GM12878 (cell line): ENCODE results near the gene SHB. TPM values are rescaled to one million over a fixed set of nuclear protein-coding genes. Genes with fewer than 3 reads are reported as not detected.

ENCODE experiments used
- ATAC-seq: fragments of 200-7000 bp; cut with Tn5 transposase; 3 replicates; pipeline ENCODE4 v1.9.1; 2020; ENCODE audit warnings: mild to moderate bottlenecking, moderate library complexity
- BruUV-seq: library from RNA; stranded (reverse); fragments of 400-500 nt; replicated peaks from 2 replicates; lab custom pipeline; 2021; lab: Mats Ljungman, UMichigan
- CTCF ChIA-PET: fragments of 300-600 bp; sonication (Branson Sonifier 250); formaldehyde crosslinking; extraction: SDS; loops from one replicate; lab custom pipeline; 2021; ENCODE audit warnings: inconsistent platforms; lab: Yijun Ruan, JAX
- POLR2A ChIA-PET: fragments of 350-600 bp; formaldehyde crosslinking; extraction: SDS; loops from one replicate; lab custom pipeline; 2021; ENCODE audit warnings: inconsistent platforms; lab: Charles Lee
- RAD21 ChIA-PET: fragments of 300-600 bp; sonication (Branson Sonifier 250); formaldehyde crosslinking; loops from one replicate; lab custom pipeline; 2023; ENCODE audit warnings: antibody characterized with exemption; ENCODE audit not compliant: unreplicated experiment; lab: Charles Lee
- SMC1A ChIA-PET: fragments of 300-600 bp; sonication (Branson Sonifier 250); formaldehyde crosslinking; loops from one replicate; lab custom pipeline; 2023; ENCODE audit not compliant: unreplicated experiment, uncharacterized antibody; lab: Charles Lee
- DNase-seq: peaks from one replicate; pipeline ENCODE4 v3.0.0-alpha.2; 2011; ENCODE audit warnings: low read depth, low spot score
- FAIRE-seq: peaks from 3 replicates; lab custom pipeline; 2011; peaks lifted over from hg19 to GRCh38; lab: Jason Lieb, UNC
- H2AFZ ChIP-seq: 2 replicates; pipeline ENCODE4 v1.6.0; 2011; ENCODE audit warnings: low read depth, low read length, control low read depth; ENCODE audit not compliant: control insufficient read depth
- H3K27ac ChIP-seq: 2 replicates; pipeline ENCODE4 v1.5.1; 2011; ENCODE audit warnings: control low read depth; ENCODE audit not compliant: control insufficient read depth, insufficient read depth
- H3K27me3 ChIP-seq, 2 experiments: replicated peaks in 1 of 2; 2 replicates each; pipeline versions ENCODE4 v1.6.0 to v1.6.1; 2011; ENCODE audit warnings: low read length in 1 of 2; ENCODE audit not compliant: control insufficient read depth in 2 of 2, insufficient read depth in 2 of 2
- H3K36me3 ChIP-seq, 2 experiments: 2 replicates each; pipeline ENCODE4 v1.5.1; 2011; ENCODE audit warnings: low read length in 1 of 2; ENCODE audit not compliant: control insufficient read depth in 2 of 2, insufficient read depth in 2 of 2
- H3K4me1 ChIP-seq: 2 replicates; pipeline ENCODE4 v1.6.1; 2011; ENCODE audit warnings: mild to moderate bottlenecking, low read length, moderate library complexity, mixed read lengths; ENCODE audit not compliant: control insufficient read depth, insufficient read depth
- H3K4me2 ChIP-seq: 2 replicates; pipeline ENCODE4 v1.6.0; 2011; ENCODE audit warnings: control low read depth; ENCODE audit not compliant: control insufficient read depth, insufficient read depth
- H3K4me3 ChIP-seq: fragments of 200-600 bp; sonication (generic); 2 replicates; pipeline ENCODE4 v1.5.1; 2016
- H3K79me2 ChIP-seq: 2 replicates; pipeline ENCODE4 v1.6.0; 2011; ENCODE audit warnings: low read length; ENCODE audit not compliant: control insufficient read depth, insufficient read depth
- H3K9ac ChIP-seq: 2 replicates; pipeline ENCODE4 v1.8.0; 2011; ENCODE audit warnings: low read length, control low read depth, mixed read lengths; ENCODE audit not compliant: control insufficient read depth, insufficient read depth
- H3K9me3 ChIP-seq: replicated peaks from 3 replicates; pipeline ENCODE4 v1.5.1; 2011; ENCODE audit warnings: mild to moderate bottlenecking, low read length; ENCODE audit not compliant: control insufficient read depth, insufficient read depth
- H4K20me1 ChIP-seq: 2 replicates; pipeline ENCODE4 v1.6.0; 2011; ENCODE audit not compliant: control insufficient read depth, insufficient read depth
- BCL3 ChIP-seq: IDR thresholded peaks from 2 replicates; pipeline ENCODE4 v1.6.1; 2011; ENCODE audit warnings: borderline replicate concordance, low read depth, mild to moderate bottlenecking, moderate library complexity, low read length; ENCODE audit not compliant: insufficient read depth, poor library complexity, severe bottlenecking
- BMI1 ChIP-seq: fragments of 450-650 bp; IDR thresholded peaks from 2 replicates; pipeline ENCODE4 v1.6.1; 2016; ENCODE audit warnings: mild to moderate bottlenecking, moderate library complexity, borderline replicate concordance
- CBFB ChIP-seq: IDR thresholded peaks from 2 replicates; pipeline ENCODE4 v1.6.1; 2016; ENCODE audit warnings: antibody characterized with exemption, low read depth
- CREM ChIP-seq: IDR thresholded peaks from 2 replicates; pipeline ENCODE4 v1.6.1; 2014; ENCODE audit warnings: antibody characterized with exemption, low read depth
- EED ChIP-seq: sonication (generic); IDR thresholded peaks from 2 replicates; pipeline ENCODE4 v1.6.1; 2016; ENCODE audit warnings: antibody characterized with exemption, low read depth
- JUNB ChIP-seq: IDR thresholded peaks from 2 replicates; pipeline ENCODE4 v1.6.1; 2016; ENCODE audit warnings: antibody characterized with exemption, mild to moderate bottlenecking
- MAX ChIP-seq: IDR thresholded peaks from 2 replicates; pipeline ENCODE4 v1.6.1; 2012; ENCODE audit warnings: low read depth, low read length, improper control_type of control experiment
- PKNOX1 ChIP-seq: fragments of 450-650 bp; IDR thresholded peaks from 2 replicates; pipeline ENCODE4 v1.6.1; 2016; ENCODE audit warnings: mild to moderate bottlenecking
- POLR2AphosphoS5 ChIP-seq: IDR thresholded peaks from 2 replicates; pipeline ENCODE4 v1.6.1; 2011; ENCODE audit warnings: mild to moderate bottlenecking, low read length, inconsistent platforms
- POU2F2 ChIP-seq: IDR thresholded peaks from 3 replicates; pipeline ENCODE4 v1.6.1; 2011; ENCODE audit warnings: low read depth, mild to moderate bottlenecking, low read length, borderline replicate concordance
- RB1 ChIP-seq: fragments of 450-650 bp; formaldehyde crosslinking; IDR thresholded peaks from 2 replicates; pipeline ENCODE4 v1.6.1; 2017; ENCODE audit warnings: mild to moderate bottlenecking, borderline replicate concordance
- RCOR1 ChIP-seq: conservative IDR thresholded peaks from 2 replicates; pipeline ENCODE4 v1.6.1; 2012; ENCODE audit warnings: low read depth, low read length, improper control_type of control experiment
- RELA ChIP-seq: fragments of 450-650 bp; IDR thresholded peaks from 2 replicates; pipeline ENCODE4 v1.8.0; 2014; ENCODE audit warnings: borderline replicate concordance; ENCODE audit not compliant: partially characterized antibody
- SP1 ChIP-seq: IDR thresholded peaks from one replicate; pipeline ENCODE4 v1.6.1; 2011; ENCODE audit warnings: low read depth, low read length
- SPI1 ChIP-seq: IDR thresholded peaks from 2 replicates; pipeline ENCODE4 v1.6.1; 2011; ENCODE audit warnings: low read depth, mild to moderate bottlenecking, low read length, moderate library complexity, borderline replicate concordance; ENCODE audit not compliant: insufficient read depth
- YBX1 ChIP-seq: fragments of 450-650 bp; IDR thresholded peaks from 2 replicates; pipeline ENCODE4 v1.6.1; 2016; ENCODE audit warnings: antibody characterized with exemption
- ZNF217 ChIP-seq: fragments of 450-650 bp; IDR thresholded peaks from 2 replicates; pipeline ENCODE4 v1.6.1; 2017; ENCODE audit warnings: antibody characterized with exemption, mild to moderate bottlenecking
- ZNF622 ChIP-seq: fragments of 450-650 bp; IDR thresholded peaks from 2 replicates; pipeline ENCODE4 v1.6.1; 2017; ENCODE audit warnings: mild to moderate bottlenecking, inconsistent platforms
- ZNF687 ChIP-seq: fragments of 450-650 bp; IDR thresholded peaks from 2 replicates; pipeline ENCODE4 v1.6.1; 2017; ENCODE audit warnings: mild to moderate bottlenecking, moderate library complexity
- ZSCAN29 ChIP-seq: fragments of 450-650 bp; IDR thresholded peaks from 2 replicates; pipeline ENCODE4 v1.6.1; 2017; ENCODE audit warnings: mild to moderate bottlenecking, moderate library complexity
- WGBS: methylation state at CpG from one replicate; pipeline ENCODE4 v1.1.6; 2016; ENCODE audit warnings: low lambda C conversion rate; ENCODE audit not compliant: insufficient replicate concordance, insufficient coverage; ENCODE audit errors: missing lambda C conversion rate; 5-methylcytosine and 5-hydroxymethylcytosine counted together
- in situ Hi-C: fragments of 300-500 bp; cut with MboI; formaldehyde crosslinking; loops from 9 replicates; pipeline ENCODE4 v1.14.3; 2018; ENCODE audit warnings: mixed read lengths
- intact Hi-C: fragments of 100-400 bp; cut with micrococcal nuclease; formaldehyde crosslinking; loops from one replicate; pipeline ENCODE4 v1.14.2; 2022; ENCODE audit not compliant: unreplicated experiment
- polyA plus RNA-seq, 11 experiments: library from polyadenylated mRNA; depleted of rRNA in 4 of 11; unstranded in 6 of 11; stranded (reverse) in 5 of 11; fragments of >200 nt; fragmentation: Nextera tagmentation in 4 of 11; fragmentation: Illumina TruSeq in 1 of 11; extraction: Ambion mirVana in 4 of 11; extraction: Trizol in 1 of 11; gene quantifications; 1 replicate in 1 of 11; 2 replicates in 10 of 11; pipeline versions ENCODE4 v1.2.1 to v1.2.3, GENCODE V29; 2011 to 2016; ENCODE audit warnings: inconsistent platforms in 2 of 11, missing spikeins in 2 of 11, low read depth in 1 of 11
- total RNA-seq, 4 experiments: library from RNA; depleted of rRNA in 3 of 4; stranded (reverse); fragments of >200 nt in 3 of 4; fragmentation: Illumina TruSeq in 1 of 4; extraction: Trizol in 1 of 4; gene quantifications; 2 replicates each; pipeline versions ENCODE4 v1.2.1 to v1.2.3, GENCODE V29; 2013 to 2021

The SHB gene
- total and polyA plus RNA-seq, 10 of the 15 experiments (the other 5 are each of a cell fraction or from before 2014, with no cell fraction given) = 0.29 to 6.2 (median 1.3) TPM

GRCh38 chr9:37954581-37954981, 114.4 kb downstream of the SHB start:
- WGBS = 15% methylated on average over 3 of the region's 3 CpGs
- Histone ChIP-seq H3K4me2 (peak overlapping the region; percentile 72), H3K27me3 (no peaks in the 10 kb centered on the region), H3K79me2 (no peaks in the 10 kb centered on the region), H3K36me3 (no peaks in the 10 kb centered on the region), H3K9ac (no peak overlapping the region), H3K4me3 (no peak overlapping the region), H3K27ac (peak overlapping the region; percentile 71; the same call in 1 of the 2 replicates), H3K9me3 (no peaks in the 10 kb centered on the region), H4K20me1 (no peaks in the 10 kb centered on the region), H3K4me1 (peaks cover 30% of the 10 kb centered on the region), H2AFZ (no peak overlapping the region)
- SMC1A ChIA-PET = interaction anchor here (0.5 to 2.4 kb wide), 7 partner anchors 39 to 152 kb away, joined by 3 to 10 read pairs (median 3); no protein-coding TSS in a partner anchor
- in situ Hi-C loops = no loop called here
- ATAC-seq = peak; percentile 65
- RAD21 ChIA-PET = interaction anchor here (1.0 to 1.8 kb wide), 3 partner anchors 40 to 107 kb away, joined by 3 to 9 read pairs (median 6); no protein-coding TSS in a partner anchor
- BruUV-seq = no TSS peak
- POLR2A ChIA-PET = interaction anchor here (0.7 to 1.2 kb wide), 2 partner anchors 107 to 109 kb away, joined by 3 to 4 read pairs; no protein-coding TSS in a partner anchor
- peak; percentile 87 for FAIRE-seq
- peak; percentile 41 for DNase-seq
- CTCF ChIA-PET = interaction anchor here (0.6 to 1.7 kb wide), 6 partner anchors 12 to 179 kb away, joined by 3 to 7 read pairs (median 3); partner anchors contain the start of gene SLC25A51
- intact Hi-C loops = no loop called here
- TF ChIP-seq RB1 (no peak), BCL3 (no peak), POLR2AphosphoS5 (no peak), RELA (no peak), SP1 (no peak), RCOR1 (no peak), ZNF622 (no peak), CBFB (no peak), ZNF217 (no peak), EED (peak; percentile 42; the same call in 1 of the 2 replicates), SPI1 (no peak), BMI1 (no peak), YBX1 (no peak), CREM (no peak), MAX (no peak), PKNOX1 (peak; percentile 88), POU2F2 (no peak), ZSCAN29 (no peak), JUNB (peak; percentile 28; the same call in 1 of the 2 replicates), ZNF687 (0 out of 2 replicates have a peak, but pooled peaks have one; percentile 14)
